GM12891 (cell line): ENCODE results near the gene C15orf39.

ENCODE experiments used
- POLR2A ChIP-seq: IDR thresholded peaks from 2 replicates; pipeline ENCODE4 v1.6.1; 2011; ENCODE audit warnings: low read depth, low read length, control low read depth
- POLR2AphosphoS5 ChIP-seq: IDR thresholded peaks from 2 replicates; pipeline ENCODE4 v1.6.1; 2011; ENCODE audit warnings: low read depth, low read length, control low read depth
- POU2F2 ChIP-seq: IDR thresholded peaks from 2 replicates; pipeline ENCODE4 v1.6.1; 2011; ENCODE audit warnings: low read depth, mild to moderate bottlenecking, control low read depth, low read length, moderate library complexity
- SPI1 ChIP-seq: IDR thresholded peaks from 2 replicates; pipeline ENCODE4 v1.6.1; 2011; ENCODE audit warnings: low read depth, low read length, control low read depth

DNA sequence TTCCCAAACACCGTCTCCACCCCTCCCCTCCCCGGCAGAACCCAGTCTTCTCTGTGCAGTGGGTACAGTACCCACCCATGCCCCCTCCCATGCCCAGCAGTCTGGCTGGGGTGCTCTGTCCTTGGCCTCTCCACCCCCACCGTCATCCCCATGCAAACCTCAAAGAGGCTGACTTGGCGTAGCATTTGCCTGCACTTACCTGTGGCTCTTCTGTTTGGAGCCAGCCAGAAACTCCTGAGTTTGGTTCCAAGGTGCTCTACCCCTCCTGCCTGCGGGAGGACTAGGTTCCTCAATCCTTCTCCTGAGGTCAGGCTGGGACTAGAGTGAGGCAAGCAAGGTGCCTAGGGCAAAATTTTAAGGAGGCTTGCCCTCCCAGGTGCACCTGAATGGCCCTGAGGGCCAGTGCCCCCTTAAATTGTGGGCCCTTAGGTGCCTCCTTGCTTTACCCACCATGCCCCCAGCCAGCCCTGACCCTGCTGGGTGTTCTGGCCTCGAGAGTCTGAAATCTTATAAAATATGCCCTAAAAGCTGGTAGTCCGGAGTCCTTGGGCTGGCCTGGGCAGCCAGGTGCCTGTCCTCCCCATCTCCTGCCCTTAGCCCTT lies 47.1 kb upstream of the C15orf39 start:
- no peak for TF ChIP-seq POU2F2
- no peak for TF ChIP-seq POLR2AphosphoS5
- TF ChIP-seq POLR2A, result no peak
- TF ChIP-seq SPI1, result no peak
